Measurements from ENCODE around the gene MX1.
A peak's percentile ranks its signal among the peaks of the same experiment; 100 is the strongest.
"Not testable (repeated sequence)": the region's sequence is repeated elsewhere in the genome, so short reads cannot be mapped to it uniquely, and the experiment has no call there.

The MX1 gene

GRCh38 chr21:41407541-41408460, 18.2 kb upstream of the MX1 start:
- no peak for DNase-seq (ENCODE audit: low read depth in 3 of 3)

- no peak for DNase-seq (ENCODE audit: low read depth in 3 of 3)
Measured at GRCh38 chr21:41410361-41410760, 15.7 kb upstream of the MX1 start.

- no peak for DNase-seq (ENCODE audit: low read depth in 3 of 3)
Measured at GRCh38 chr21:41410767-41411448, 15.1 kb upstream of the MX1 start.

GRCh38 chr21:41411449-41412089, 14.5 kb upstream of the MX1 start:
- no peak for DNase-seq (ENCODE audit: low read depth in 3 of 3)

- DNase-seq (ENCODE audit: low read depth in 3 of 3): not testable (repeated sequence)
Measured at GRCh38 chr21:41417505-41417904, 8.5 kb upstream of the MX1 start.

- no peak for DNase-seq (ENCODE audit: low read depth in 3 of 3)
Measured at GRCh38 chr21:41418393-41418792, 7.6 kb upstream of the MX1 start.

- DNase-seq (ENCODE audit: low read depth in 3 of 3): no peak
Measured at GRCh38 chr21:41418956-41419680, 6.9 kb upstream of the MX1 start.

- DNase-seq (ENCODE audit: low read depth in 3 of 3): peak; percentile 5 to 42 (median 38)
Measured at GRCh38 chr21:41419921-41420862, 5.8 kb upstream of the MX1 start.

GRCh38 chr21:41420998-41421397, 5.0 kb upstream of the MX1 start:
- DNase-seq (ENCODE audit: low read depth in 3 of 3): not testable (repeated sequence)

- no peak for DNase-seq (ENCODE audit: low read depth in 3 of 3)
Measured at GRCh38 chr21:41422546-41423304, 3.3 kb upstream of the MX1 start.

- not testable (repeated sequence) for DNase-seq (ENCODE audit: low read depth in 3 of 3)
Measured at GRCh38 chr21:41423305-41423636, 2.8 kb upstream of the MX1 start.

- DNase-seq (ENCODE audit: low read depth in 3 of 3): no peak
Measured at GRCh38 chr21:41425588-41425953, 468 bp upstream of the MX1 start.

GRCh38 chr21:41426676-41427404, 801 bp downstream of the MX1 start:
- DNase-seq (ENCODE audit: low read depth in 3 of 3): no peak

- no peak for DNase-seq (ENCODE audit: low read depth in 3 of 3)
Measured at GRCh38 chr21:41427556-41427955, 1.5 kb downstream of the MX1 start.

GRCh38 chr21:41428311-41428710, 2.3 kb downstream of the MX1 start:
- DNase-seq (ENCODE audit: low read depth in 3 of 3): no peak

- no peak for DNase-seq (ENCODE audit: low read depth in 3 of 3)
Measured at GRCh38 chr21:41428847-41429246, 2.8 kb downstream of the MX1 start.

- DNase-seq (ENCODE audit: low read depth in 3 of 3): no peak
Measured at GRCh38 chr21:41429305-41429704, 3.3 kb downstream of the MX1 start.

- no peak for DNase-seq (ENCODE audit: low read depth in 3 of 3)
Measured at GRCh38 chr21:41429925-41430491, 4.0 kb downstream of the MX1 start.

All from stimulated activated CD4-positive, alpha-beta T cell treated with anti-CD3 and anti-CD28 coated beads, TNF-alpha, amount 100 ng/mL, for 24 hours (primary cell).